NCI-H774 (cell line): ENCODE results near the gene NOC2L.
A peak's percentile ranks its signal among the peaks of the same experiment; 100 is the strongest.
"Not testable (repeated sequence)": the region's sequence is repeated elsewhere in the genome, so short reads cannot be mapped to it uniquely, and the experiment has no call there.

ENCODE experiments used
- DNase-seq: peaks from one replicate; lab custom pipeline; 2025; lab: John Stamatoyannopoulos, UW

Gene NOC2L

DNA sequence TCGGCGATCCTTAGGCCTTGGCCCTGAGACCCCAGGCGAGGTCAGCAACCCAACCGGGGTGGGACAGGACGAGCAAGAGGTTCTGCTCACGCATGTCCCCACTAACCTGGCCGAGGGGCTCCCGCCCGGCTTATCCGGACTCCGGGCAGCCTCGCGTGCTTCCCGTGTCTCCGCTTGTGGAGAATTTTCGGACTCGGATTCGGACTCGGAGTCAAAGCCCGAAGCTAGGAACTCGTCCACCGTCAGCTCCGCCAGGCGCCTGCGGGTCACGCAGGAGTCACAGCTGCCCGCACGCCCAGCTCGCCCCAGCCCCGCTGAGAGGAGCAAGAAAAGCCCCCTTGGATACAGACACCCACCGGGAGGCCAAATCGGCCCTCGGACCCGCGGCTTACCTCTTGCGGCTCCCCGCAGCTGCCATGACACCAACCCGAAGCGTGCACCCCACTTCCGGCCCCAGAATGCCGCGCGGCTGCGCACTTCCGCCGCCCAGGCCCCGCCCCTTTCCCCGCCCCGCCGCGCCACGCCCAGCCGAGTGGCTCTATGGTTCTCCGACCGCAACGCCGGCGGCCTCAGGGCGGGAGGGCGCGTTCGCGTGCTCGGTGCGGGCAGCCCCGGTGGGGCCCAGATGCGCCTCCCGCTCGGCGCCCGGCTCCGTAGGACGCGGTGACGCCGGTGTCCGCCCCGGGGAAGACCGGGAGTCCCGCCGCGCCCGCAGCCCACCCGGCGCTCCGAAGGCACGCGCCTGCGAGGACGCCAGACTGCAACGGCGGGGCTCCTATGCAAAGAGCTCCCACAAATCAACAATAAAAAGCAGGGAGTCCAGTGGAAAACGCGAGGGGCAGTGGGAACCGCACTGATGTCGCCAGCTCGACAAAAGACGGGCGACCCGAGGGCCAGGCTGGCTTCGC lies at the start of gene NOC2L:
Gene NOC2L, minus strand, starts transcription at position 434 of the 908 bp plus-strand sequence. Its CDS starts 16 bp downstream, at position 418.
- peak; percentile 63 for DNase-seq

- no peak for DNase-seq
Observed at GRCh38 chr1:1006305-1007159, 47.5 kb upstream of the NOC2L start.

GRCh38 chr1:1005774-1006304 lies 46.8 kb upstream of the NOC2L start:
- no peak for DNase-seq

GRCh38 chr1:1004780-1005697 lies 46.0 kb upstream of the NOC2L start:
- peak; percentile 4 for DNase-seq

- no peak for DNase-seq
Observed at GRCh38 chr1:1004420-1004779, 45.3 kb upstream of the NOC2L start.

DNA sequence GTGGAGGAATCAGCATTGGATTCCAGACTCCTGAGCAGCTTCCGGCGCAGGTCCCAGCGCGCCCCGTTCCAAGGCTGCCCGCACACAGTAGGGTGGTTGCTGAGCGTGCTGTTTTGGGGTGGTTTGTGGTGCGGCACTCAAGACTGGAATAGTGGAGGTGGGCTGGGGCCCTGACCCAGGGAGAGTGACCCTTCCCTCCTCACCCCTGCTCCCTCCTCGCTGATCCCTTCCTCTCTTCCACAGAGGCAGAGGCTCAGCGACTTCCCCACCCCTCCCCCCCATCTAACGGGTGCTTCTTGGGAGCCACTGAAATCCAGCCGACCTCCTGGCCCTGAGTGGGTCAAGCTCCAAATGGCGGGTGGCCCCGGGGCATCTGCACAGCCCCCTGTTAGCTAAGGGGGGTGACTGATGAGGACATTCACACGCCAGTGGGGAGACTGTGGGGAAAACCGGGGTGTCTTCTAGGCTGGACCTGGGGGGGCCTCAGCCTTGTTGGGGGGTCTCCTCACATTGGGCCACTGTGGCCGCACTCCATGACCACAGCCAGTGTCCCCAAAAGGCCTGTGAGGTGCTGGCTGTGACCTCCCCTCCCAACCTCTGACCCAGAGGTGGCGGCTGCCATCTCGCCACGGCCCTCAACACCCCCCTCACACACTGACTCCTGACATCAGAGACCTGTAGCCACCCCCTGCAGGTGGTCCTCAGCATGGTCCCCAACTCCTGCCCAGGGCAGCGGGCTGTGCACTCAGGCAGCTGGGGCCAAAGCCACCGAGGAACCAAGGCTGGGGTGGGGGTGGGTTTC lies 44.8 kb upstream of the NOC2L start:
- no peak for DNase-seq

GRCh38 chr1:1001057-1001783 lies 42.2 kb upstream of the NOC2L start:
- no peak for DNase-seq

DNA sequence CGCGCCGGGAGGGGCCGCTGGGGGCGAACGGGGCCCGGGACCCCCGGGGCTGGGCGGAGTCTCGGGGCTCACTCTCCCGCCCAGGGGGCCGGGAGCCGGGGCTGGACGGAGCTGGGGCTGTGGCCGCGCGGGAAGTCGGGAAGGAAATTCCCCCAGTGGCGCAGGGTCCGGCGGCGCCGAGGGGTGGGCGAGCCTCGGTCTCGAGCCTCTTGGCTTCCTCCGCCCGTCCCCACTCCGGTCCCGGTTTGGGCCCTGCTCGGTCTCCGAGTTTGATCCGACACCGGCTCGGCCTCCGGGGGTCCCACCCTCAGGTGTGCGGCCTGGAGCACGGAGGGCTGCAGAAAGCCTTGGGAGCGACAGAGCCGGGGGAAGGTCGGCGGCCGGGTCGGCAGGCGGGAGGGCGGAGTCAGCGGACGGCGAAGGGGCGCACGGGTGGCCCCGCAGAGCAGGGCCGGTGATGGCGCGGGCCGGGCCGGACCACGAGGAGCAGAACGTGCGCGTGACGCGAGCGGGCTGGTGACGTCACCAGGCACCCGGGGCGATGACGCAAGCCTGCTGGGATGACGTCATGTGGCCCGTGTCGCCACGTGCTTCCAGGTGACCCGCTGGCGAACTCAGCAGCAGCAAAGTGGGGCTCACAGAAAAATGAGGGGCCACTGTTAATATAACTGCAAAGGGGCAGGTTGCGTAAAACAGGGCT lies 41.5 kb upstream of the NOC2L start:
- DNase-seq: peak; percentile 39

DNA sequence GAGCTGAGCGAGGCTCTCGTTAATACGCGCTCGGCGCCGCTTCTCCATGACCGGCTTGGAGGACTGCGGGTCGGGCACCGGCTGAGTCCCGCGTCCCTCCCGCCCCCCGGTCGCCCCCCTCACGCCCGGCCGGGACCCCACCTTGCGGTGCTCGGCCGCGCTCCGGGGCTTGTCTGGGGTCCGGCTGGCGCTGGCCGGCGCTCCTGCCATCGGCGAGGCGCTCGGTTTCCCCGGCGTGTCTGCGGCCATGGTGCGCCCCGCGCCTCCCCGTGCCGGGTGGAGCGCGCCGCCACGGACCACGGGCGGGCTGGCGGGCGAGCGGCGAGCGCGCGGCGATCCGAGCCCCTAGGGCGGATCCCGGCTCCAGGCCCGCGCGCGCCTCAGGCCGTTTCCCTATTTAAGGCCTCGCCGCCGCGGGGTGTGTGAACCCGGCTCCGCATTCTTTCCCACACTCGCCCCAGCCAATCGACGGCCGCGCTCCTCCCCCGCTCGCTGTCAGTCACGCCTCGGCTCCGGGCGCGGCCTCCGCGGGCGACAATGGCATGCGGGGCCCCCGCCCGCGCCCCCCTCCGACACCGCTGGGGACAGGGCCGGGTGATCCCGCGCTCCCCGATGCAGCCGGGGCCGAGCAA lies 40.8 kb upstream of the NOC2L start, which contains the start of gene HES4:
Gene HES4, minus strand, starts transcription at position 373 of the 632 bp plus-strand sequence. Its CDS starts 124 bp downstream, at position 249.
- peak; percentile 69 for DNase-seq

- DNase-seq: peak; percentile 15
Observed at GRCh38 chr1:998995-999724, 40.1 kb upstream of the NOC2L start.

- no peak for DNase-seq
Observed at GRCh38 chr1:998745-998994, 39.6 kb upstream of the NOC2L start.

- no peak for DNase-seq
Observed at GRCh38 chr1:997993-998744, 39.1 kb upstream of the NOC2L start.

DNA sequence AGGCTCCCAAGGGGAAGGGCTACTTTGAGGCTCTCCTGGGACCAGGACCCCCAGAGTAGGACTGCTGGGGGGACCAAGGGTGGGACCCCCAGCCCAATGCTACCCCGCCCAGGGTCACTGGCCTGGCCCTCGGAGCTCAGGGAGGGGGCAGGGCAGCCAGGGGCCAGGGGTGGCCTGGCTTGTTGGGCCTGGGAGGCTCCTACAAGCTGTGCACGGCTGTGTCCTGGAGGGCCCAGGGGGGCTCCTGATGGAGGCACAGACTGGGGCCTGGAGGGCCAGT lies 38.6 kb upstream of the NOC2L start:
- DNase-seq: no peak

DNA sequence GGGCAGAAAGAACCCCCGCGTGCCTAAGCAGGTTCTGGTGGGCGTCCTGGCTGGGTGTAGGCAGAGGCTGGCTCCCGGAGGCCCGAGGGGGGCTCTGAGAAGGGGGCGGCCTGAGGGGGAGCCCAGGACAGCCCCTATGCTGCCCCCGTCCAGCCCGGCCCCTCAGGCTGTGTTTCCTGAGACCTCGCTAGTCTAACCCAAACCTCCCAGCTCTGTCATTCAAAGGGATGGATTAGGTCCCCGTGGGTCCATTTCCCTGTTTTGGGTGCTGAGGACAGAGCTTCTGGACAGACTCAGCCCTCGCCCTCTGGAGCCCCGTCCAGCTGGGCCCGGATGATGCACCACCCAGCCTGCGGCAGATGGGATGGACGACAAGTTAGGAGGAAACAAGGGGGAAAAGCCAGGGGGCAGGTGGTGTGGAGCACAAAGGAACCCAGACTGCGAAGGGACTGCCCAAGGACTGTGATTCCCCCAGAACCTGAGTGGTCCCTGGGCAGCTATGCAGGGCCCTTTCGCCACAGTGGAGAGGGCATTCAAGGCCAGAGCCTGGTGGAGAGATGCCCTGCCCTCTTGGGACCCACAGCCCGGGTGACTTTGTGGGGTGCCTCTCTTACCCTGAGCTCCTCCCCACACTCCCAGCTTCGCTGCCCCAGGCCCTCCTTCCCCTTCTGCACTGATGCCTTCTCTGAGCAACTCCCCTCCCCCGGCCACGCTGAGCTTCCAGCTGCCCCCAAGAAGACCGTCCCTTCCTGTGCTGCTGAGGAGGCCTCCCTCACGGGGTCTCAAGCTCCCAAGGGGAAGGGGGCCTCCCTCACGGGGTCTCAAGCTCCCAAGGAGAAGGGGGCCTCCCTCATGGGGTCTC lies 38.0 kb upstream of the NOC2L start:
- no peak for DNase-seq

- DNase-seq: no peak
Observed at GRCh38 chr1:995665-996633, 36.9 kb upstream of the NOC2L start.

GRCh38 chr1:994546-994945 lies 35.5 kb upstream of the NOC2L start:
- not testable (repeated sequence) for DNase-seq
